ENCODE measurements around the gene MDM1. TPM values are rescaled to one million over a fixed set of nuclear protein-coding genes. Genes with fewer than 3 reads are reported as not detected.

MDM1 gene
- total RNA-seq, 1 experiment from 2014 or later, result 10.6 TPM

DNA sequence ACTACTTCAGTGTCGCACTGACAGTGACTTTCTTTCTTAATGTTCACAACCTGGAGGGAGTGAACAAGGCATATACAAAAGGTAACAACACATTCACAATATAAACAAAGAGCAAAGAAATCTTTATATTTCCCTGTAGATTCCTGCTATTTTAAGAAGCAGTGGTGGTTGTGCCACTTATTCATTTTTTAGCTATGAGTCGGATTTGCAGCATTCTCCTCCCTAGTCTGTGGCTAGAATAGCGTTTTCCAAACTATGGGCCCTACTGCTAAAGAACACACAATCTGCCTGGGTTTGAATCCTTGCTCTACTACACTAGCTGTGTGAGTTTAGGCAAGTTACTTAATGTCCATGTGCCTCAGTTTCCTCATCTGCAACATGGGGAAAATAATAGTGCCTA is 18.6 kb upstream of the MDM1 start:
- Histone ChIP-seq H3K27me3 (ENCODE audit: insufficient read depth, low read length) (no peaks in the 10 kb centered on the region), H3K14ac (ENCODE audit: insufficient read depth, low read length) (no peak overlapping the region), H3K56ac (ENCODE audit: insufficient read length, low read depth, low read length) (no peak overlapping the region), H3K9ac (ENCODE audit: extremely low read depth, insufficient read length, low read length) (no peak overlapping the region), H3K4ac (ENCODE audit: low read depth, low read length) (no peak overlapping the region), H3K4me2 (ENCODE audit: insufficient read depth, insufficient read length, low read length) (no peak overlapping the region), H2BK20ac (ENCODE audit: low read depth, low read length, poor library complexity, severe bottlenecking) (no peak overlapping the region), H3T11ph (ENCODE audit: low read length) (no peak overlapping the region), H2AK5ac (ENCODE audit: insufficient read length, low read length) (no peak overlapping the region), H3K79me1 (ENCODE audit: insufficient read depth, low read depth, low read length, poor library complexity, severe bottlenecking) (no peaks in the 10 kb centered on the region), H3K4me1 (ENCODE audit: insufficient read depth, low read length) (no peaks in the 10 kb centered on the region), H3K79me2 (ENCODE audit: insufficient read depth, low read length) (no peaks in the 10 kb centered on the region; the same call in 1 of the 2 replicates), H3K23ac (ENCODE audit: insufficient read length, low read depth, low read length) (no peak overlapping the region), H2BK15ac (ENCODE audit: low read depth, low read length) (no peak overlapping the region), H3K18ac (ENCODE audit: insufficient read length, low read depth, low read length) (no peak overlapping the region), H4K20me1 (ENCODE audit: control insufficient read depth, insufficient read depth, insufficient read length) (no peaks in the 10 kb centered on the region), H3K23me2 (ENCODE audit: insufficient read length, low read depth, low read length, poor library complexity, severe bottlenecking) (no peaks in the 10 kb centered on the region), H2BK5ac (ENCODE audit: insufficient read length, low read length) (no peak overlapping the region), H4K5ac (ENCODE audit: insufficient read length, low read depth, low read length) (no peak overlapping the region), H2BK12ac (ENCODE audit: insufficient read length, low read depth, low read length) (no peak overlapping the region), H2AFZ (ENCODE audit: low read length) (no peak overlapping the region), H3K27ac (ENCODE audit: insufficient read length, low read depth, low read length) (no peak overlapping the region), H2BK120ac (ENCODE audit: low read depth, low read length, poor library complexity, severe bottlenecking) (no peak overlapping the region), H3K9me3 (ENCODE audit: control insufficient read depth, low read depth, low read length) (no peaks in the 10 kb centered on the region), H4K8ac (replicated peaks; ENCODE audit: insufficient read length, low read depth, low read length) (no peak overlapping the region), H4K91ac (ENCODE audit: insufficient read length, low read depth, low read length) (no peak overlapping the region)
- WGBS (ENCODE audit: extremely low coverage, insufficient read length, low lambda C conversion rate), result no CpG with 5 or more reads among the region's 3 CpGs
- peaks cover 14% of the 10 kb centered on the region for H3K27me3 Mint-ChIP-seq (ENCODE audit: low read depth)
- H3K36me3 Mint-ChIP-seq (ENCODE audit: insufficient read depth in 1 of 3, low read depth in 3 of 3), result no peaks in the 10 kb centered on the region
- 0 out of 4 replicates have a peak, but pooled peaks cover 0 to 2% of the 10 kb centered on the region in 2 experiments for H3K4me1 Mint-ChIP-seq
- no peak overlapping the region for H3K27ac Mint-ChIP-seq
- DNase-seq, result no peak
- no peak overlapping the region for H3K4me3 Mint-ChIP-seq
- TF ChIP-seq CTCF (conservative IDR thresholded peaks at IDR 0.05), result no peak
- H3K9me3 Mint-ChIP-seq, result no peaks in the 10 kb centered on the region; a peak in 1 of 5 replicates

All from H9 (cell line).